HG03378 (cell line): ENCODE measurements around the gene SMS.
"Not testable (repeated sequence)": the region's sequence is repeated elsewhere in the genome, so short reads cannot be mapped to it uniquely, and the experiment has no call there.

ENCODE experiments used
- ATAC-seq: cut with Tn5 transposase; IDR thresholded peaks from one replicate; pipeline ENCODE4 v1.9.1; 2021; ENCODE audit warnings: mild to moderate bottlenecking, moderate library complexity; ENCODE audit not compliant: unreplicated experiment

Gene SMS

GRCh38 chrX:21949689-21950088, 9.2 kb downstream of the SMS start:
- ATAC-seq = no peak

GRCh38 chrX:21950557-21950956, 10.0 kb downstream of the SMS start:
- not testable (repeated sequence) for ATAC-seq

- ATAC-seq = no peak
Measured at GRCh38 chrX:21952624-21953023, 12.1 kb downstream of the SMS start.

DNA sequence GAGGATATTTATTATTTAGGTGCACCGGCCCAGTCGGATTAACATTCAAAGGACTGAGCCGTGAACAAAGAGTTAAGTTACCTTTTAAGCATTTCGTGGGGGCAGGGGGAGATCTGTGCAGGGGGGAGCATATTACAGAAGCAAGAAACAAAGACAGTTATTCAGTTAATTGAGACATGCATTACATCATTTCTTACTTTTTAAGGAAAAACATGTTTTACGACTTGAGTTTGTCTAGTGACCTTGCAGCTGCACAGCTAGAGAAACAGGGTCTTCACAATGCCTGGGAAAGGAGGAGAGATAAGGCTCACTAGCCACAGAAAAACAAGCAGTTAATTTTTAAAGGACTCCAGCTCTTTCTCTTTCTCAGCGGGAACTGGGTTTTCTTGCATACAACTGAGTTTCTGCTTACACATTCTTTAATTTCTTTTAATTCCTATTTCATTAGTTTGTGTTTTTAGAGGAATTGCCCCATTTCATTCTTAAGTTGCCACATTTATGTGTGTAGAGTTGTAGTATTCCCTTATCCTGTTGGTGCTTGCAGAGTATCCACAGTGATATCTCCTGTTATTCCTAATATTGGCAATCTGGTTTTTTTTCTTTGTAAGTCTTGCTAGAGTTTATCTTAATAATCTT, 12.8 kb downstream of the SMS start:
- not testable (repeated sequence) for ATAC-seq

- ATAC-seq = no peak
Measured at GRCh38 chrX:21955403-21956189, 15.1 kb downstream of the SMS start.

- no peak for ATAC-seq
Measured at GRCh38 chrX:21956783-21957182, 16.3 kb downstream of the SMS start.

DNA sequence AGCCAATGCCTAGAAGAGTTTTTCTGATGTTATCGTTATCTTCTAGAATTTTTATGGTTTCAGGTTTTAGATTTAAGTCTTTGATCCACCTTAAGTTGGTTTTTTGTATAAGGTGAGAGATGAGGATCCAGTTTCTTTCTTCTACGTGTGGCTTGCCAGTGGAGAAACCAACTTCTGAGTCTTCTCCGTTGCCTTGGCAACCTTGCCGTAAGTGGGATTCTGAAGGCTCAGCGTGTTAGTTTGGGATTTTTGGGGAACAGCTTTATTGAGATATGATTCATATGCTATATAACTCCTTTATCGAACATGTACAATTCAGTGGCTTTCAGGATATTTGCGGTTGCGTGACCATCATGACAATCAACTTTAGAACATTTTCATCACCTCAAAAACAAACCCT, 17.7 kb downstream of the SMS start:
- no peak for ATAC-seq

GRCh38 chrX:21958916-21959315, 18.4 kb downstream of the SMS start:
- no peak for ATAC-seq

DNA sequence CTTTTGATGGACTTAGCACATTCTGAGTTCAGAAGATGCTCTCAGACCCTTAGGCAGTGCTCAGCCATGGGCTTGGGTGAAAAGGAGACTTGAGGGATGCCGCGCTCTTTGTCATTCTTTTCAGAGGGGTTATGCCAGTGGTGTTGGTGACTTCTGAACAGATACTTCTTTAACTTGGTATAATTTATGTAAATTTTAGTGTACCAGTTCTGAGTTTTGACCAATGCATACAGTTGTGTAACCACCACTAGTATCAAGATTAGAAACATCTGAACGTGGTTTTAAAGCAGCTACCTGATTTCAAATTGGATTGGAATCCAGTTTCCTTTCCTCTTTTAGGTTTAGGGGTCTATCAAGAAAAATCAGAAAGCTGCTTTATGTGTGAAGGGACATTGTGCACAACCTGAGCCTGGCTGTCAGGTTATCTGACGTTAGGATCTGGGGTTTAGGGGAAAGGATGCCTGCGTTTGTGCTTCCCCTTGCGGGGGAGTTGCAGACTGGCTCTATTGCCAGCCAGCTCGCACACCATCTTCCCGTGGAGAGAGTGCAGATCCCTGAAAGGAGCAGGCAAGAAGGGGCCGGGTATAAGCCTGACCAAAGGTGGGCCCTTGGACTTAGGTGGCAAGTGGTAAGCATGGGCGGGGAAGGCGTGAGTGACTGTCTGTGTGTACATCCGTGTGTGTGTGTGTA, 19.0 kb downstream of the SMS start:
- no peak for ATAC-seq

DNA sequence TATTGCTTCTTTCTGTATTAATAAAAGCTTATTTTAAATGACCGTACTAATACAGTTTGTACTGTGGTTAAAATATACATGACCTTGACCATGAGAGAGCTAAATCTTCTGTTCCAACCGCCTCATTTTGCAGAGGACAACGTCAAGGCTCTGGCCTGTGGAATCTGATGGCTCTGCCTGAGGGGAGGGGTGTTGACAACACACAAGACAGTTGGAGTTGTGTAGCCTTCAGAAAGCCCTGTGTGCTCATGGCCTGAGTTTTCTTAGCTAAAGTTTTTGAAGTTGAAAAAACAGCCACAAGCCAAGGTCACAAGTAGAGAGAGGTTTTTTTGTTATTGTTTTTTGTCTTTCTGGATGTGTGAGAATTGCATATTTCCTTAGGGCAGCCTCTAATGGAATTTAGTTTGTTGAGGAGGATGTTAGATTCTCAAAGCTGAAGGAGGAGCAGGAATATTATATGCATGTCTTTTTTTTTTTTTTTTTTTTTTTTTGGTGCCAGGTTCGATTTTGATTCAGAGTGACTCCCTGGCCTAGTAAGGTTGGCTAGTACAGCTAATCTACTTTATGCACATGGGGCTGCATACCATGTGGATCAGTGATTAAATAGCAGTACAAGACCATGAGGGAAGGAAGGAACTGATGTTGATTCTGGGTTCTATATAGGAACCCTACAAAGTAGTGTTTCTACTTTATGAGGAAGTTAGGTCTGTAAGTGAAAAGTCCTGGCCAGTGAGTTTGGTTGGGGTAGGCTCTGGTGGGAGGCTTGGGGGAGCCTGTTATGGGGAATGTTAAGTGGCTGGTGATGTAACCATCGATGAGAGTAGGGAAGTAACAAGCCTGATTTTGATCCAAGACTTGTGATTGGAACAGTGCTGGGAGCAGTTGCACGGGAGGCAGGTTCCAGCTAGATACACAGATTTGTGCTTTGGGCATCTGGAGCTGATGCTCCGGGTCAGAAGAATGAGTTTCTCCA, 20.3 kb downstream of the SMS start:
- ATAC-seq = no peak

GRCh38 chrX:21962361-21962760, 21.9 kb downstream of the SMS start:
- ATAC-seq = no peak

DNA sequence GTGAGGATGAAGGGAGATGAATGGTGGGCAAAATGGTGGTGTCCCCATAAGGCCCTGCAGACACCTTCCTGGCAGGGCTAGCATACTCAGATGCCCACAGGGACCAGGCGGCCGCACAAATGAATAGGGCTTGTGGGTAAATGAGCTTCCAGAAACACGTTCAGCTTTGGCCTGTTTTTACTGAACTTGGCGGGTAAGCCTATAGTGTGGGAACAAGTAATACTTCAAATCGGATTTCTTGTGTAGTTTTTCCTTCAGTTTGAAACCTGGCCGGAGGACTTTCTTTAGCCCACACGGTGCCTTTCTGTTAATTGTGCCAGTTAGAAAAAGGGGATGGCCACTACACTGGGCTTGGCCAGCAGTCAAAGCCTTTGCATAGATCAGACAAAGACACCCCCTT, 22.8 kb downstream of the SMS start:
- ATAC-seq = no peak

GRCh38 chrX:21963731-21964405, 23.4 kb downstream of the SMS start:
- no peak for ATAC-seq

DNA sequence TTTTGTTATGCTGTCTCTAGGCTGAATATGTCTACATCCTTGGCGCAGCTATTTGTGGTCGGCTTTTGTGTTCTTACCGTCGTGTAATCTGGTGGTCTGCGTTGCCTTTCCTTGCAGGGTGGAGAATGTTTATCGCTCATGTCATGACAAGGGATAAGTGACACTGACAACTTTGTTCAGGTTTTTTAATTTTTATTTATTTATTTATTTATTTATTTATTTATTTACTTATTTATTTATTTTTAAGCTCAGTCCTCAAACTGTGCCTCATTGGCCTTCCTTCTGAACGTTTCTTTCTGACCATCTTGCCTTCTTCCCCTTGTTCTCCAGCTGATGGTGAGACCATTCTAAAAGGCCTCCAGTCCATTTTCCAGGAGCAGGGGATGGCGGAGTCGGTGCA, 26.4 kb downstream of the SMS start:
- no peak for ATAC-seq

GRCh38 chrX:21968333-21968732, 27.8 kb downstream of the SMS start:
- no peak for ATAC-seq

DNA sequence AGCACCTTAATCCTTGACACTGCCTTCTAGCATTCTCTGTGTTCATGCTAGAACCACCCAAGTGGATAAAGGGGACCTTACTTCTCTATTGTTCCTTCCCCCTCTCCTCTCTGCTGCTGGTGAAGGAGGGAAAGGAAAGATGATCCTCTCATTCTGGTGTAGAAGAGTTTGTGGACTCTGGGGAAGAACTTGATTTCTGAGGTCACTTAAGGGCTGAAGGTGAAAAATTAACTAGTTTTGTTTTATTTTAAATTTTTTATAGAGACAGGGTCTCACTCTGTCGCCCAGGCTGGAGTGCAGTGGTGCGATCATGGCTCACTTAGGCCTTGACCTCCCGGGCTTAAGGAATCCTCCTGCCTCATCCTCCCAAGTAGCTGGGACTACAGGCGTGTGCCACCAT, 29.8 kb downstream of the SMS start:
- ATAC-seq = no peak

- no peak for ATAC-seq
Measured at GRCh38 chrX:21972046-21972445, 31.5 kb downstream of the SMS start.

DNA sequence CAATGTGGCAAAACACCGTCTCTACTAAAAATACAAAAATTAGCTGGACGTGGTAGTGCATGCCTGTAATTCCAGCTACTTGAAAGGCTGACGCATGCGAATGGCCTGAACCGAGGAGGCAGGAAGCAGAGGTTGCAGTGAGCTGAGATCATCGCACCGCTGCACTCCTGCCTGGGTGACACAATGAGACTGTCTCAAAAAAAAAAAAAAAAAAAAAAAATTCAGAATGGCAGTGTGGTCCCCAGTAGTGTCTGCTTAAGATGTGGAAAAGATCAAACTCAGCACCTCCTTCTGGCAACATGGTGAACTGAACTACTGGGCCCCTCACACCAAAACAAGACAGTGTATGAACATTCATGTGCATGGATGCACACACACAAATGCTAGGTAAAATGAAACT, 32.2 kb downstream of the SMS start:
- ATAC-seq = no peak

GRCh38 chrX:21973321-21974010, 33.0 kb downstream of the SMS start:
- ATAC-seq = no peak

GRCh38 chrX:21974011-21974385, 33.5 kb downstream of the SMS start:
- ATAC-seq = peak; percentile 81
